Measurements from ENCODE around the gene CSF3R.

DNA sequence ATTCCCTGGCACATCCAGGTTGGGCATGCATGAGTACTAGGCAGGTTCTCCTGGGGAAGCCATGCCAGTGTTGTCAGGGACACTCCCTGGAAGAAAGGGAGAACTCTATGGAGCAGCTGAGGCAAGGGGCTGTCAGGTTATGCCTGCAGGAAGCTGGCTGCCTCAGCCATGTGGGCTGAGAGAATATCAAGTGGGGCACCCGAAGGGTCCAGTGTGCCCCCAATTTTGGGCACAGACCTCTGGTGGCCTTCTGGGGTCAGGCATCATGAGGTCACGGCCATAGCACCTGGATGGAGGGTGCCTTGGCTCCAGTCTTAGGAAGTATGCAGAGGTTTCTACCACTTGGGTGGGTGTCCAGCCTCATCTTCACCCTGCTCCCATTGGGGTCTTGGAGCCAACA lies 2.6 kb downstream of the CSF3R start:
- TF ChIP-seq EZH2 (IDR thresholded peaks at IDR 0.05; ENCODE audit: borderline replicate concordance, low read depth, low read length, poor library complexity, severe bottlenecking), result no peak
- TF ChIP-seq, protein P1, sequence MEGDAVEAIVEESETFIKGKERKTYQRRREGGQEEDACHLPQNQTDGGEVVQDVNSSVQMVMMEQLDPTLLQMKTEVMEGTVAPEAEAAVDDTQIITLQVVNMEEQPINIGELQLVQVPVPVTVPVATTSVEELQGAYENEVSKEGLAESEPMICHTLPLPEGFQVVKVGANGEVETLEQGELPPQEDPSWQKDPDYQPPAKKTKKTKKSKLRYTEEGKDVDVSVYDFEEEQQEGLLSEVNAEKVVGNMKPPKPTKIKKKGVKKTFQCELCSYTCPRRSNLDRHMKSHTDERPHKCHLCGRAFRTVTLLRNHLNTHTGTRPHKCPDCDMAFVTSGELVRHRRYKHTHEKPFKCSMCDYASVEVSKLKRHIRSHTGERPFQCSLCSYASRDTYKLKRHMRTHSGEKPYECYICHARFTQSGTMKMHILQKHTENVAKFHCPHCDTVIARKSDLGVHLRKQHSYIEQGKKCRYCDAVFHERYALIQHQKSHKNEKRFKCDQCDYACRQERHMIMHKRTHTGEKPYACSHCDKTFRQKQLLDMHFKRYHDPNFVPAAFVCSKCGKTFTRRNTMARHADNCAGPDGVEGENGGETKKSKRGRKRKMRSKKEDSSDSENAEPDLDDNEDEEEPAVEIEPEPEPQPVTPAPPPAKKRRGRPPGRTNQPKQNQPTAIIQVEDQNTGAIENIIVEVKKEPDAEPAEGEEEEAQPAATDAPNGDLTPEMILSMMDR (conservative IDR thresholded peaks at IDR 0.05; ENCODE audit: low read depth, low read length), result no peak

All from A673 (cell line).